IMR-90 (cell line): ENCODE measurements around the gene LAMC3. TPM values are rescaled to one million over a fixed set of nuclear protein-coding genes. Genes with fewer than 3 reads are reported as not detected.

Experiments used
- ATAC-seq: fragments of 200-7000 bp; cut with Tn5 transposase; 2 replicates; pipeline ENCODE4 v1.9.1; 2020; ENCODE audit warnings: low read depth, mild to moderate bottlenecking, moderate library complexity
- BruUV-seq: library from RNA; stranded (reverse); fragments of 400-500 nt; replicated peaks from 2 replicates; lab custom pipeline; 2021; lab: Mats Ljungman, UMichigan
- CTCF ChIA-PET: fragments of 300-600 bp; formaldehyde crosslinking; extraction: SDS; loops from one replicate; lab custom pipeline; 2021; ENCODE audit warnings: antibody characterized with exemption; lab: Yijun Ruan, JAX
- POLR2A ChIA-PET: fragments of 300-600 bp; sonication (Branson Sonifier 250); formaldehyde crosslinking; loops from one replicate; lab custom pipeline; 2022; ENCODE audit warnings: antibody characterized with exemption; ENCODE audit not compliant: unreplicated experiment; lab: Charles Lee
- DNase-seq: peaks from one replicate; pipeline ENCODE4 v3.0.0; 2013
- H2AFZ ChIP-seq: replicated peaks from 2 replicates; pipeline ENCODE3; 2013; ENCODE audit warnings: low read length, mild to moderate bottlenecking; ENCODE audit not compliant: poor library complexity
- H2AK5ac ChIP-seq: 2 replicates; pipeline ENCODE4 v1.6.1; 2013; ENCODE audit warnings: low read depth, low read length, inconsistent platforms
- H2AK9ac ChIP-seq: replicated peaks from 2 replicates; pipeline ENCODE3; 2013; ENCODE audit warnings: mild to moderate bottlenecking, low read depth, low read length, moderate library complexity; ENCODE audit not compliant: poor library complexity
- H2BK120ac ChIP-seq: 2 replicates; pipeline ENCODE4 v1.6.1; 2013; ENCODE audit warnings: low read depth, low read length, inconsistent platforms
- H2BK15ac ChIP-seq: 3 replicates; pipeline ENCODE4 v1.6.1; 2013; ENCODE audit warnings: low read depth, low read length, inconsistent platforms
- H2BK20ac ChIP-seq: 2 replicates; pipeline ENCODE4 v1.6.1; 2013; ENCODE audit warnings: low read depth, mild to moderate bottlenecking, inconsistent platforms, low read length, moderate library complexity
- H2BK5ac ChIP-seq: 2 replicates; pipeline ENCODE4 v1.6.1; 2013; ENCODE audit warnings: mild to moderate bottlenecking, low read depth, low read length, inconsistent platforms; ENCODE audit not compliant: poor library complexity, severe bottlenecking
- H3K14ac ChIP-seq: replicated peaks from 2 replicates; pipeline ENCODE4 v1.6.1; 2013; ENCODE audit warnings: low read depth, low read length, inconsistent platforms
- H3K18ac ChIP-seq: 2 replicates; pipeline ENCODE4 v1.6.1; 2013; ENCODE audit warnings: low read depth, low read length, control low read depth
- H3K23ac ChIP-seq: 2 replicates; pipeline ENCODE4 v1.6.1; 2013; ENCODE audit warnings: low read depth, low read length, inconsistent platforms
- H3K27ac ChIP-seq: 2 replicates; pipeline ENCODE4 v1.5.1; 2013; ENCODE audit warnings: mild to moderate bottlenecking, control low read depth, low read length; ENCODE audit not compliant: insufficient read depth
- H3K27me3 ChIP-seq: 2 replicates; pipeline ENCODE4 v1.6.1; 2013; ENCODE audit warnings: low read length; ENCODE audit not compliant: control insufficient read depth, insufficient read depth
- H3K36me3 ChIP-seq: 2 replicates; pipeline ENCODE4 v1.6.1; 2013; ENCODE audit warnings: low read length, mixed read lengths; ENCODE audit not compliant: control insufficient read depth, insufficient read depth
- H3K4ac ChIP-seq: 2 replicates; pipeline ENCODE4 v1.6.1; 2013; ENCODE audit warnings: low read depth, low read length, inconsistent platforms
- H3K4me1 ChIP-seq: 2 replicates; pipeline ENCODE4 v1.6.1; 2013; ENCODE audit warnings: low read length, mixed read lengths; ENCODE audit not compliant: control insufficient read depth, insufficient read depth
- H3K4me2 ChIP-seq: 2 replicates; pipeline ENCODE4 v1.6.1; 2013; ENCODE audit warnings: low read depth, mild to moderate bottlenecking, control low read depth, low read length, moderate library complexity
- H3K4me3 ChIP-seq: 2 replicates; pipeline ENCODE4 v1.5.1; 2013; ENCODE audit warnings: low read depth, mild to moderate bottlenecking, control low read depth, low read length, moderate library complexity; ENCODE audit not compliant: insufficient read depth
- H3K56ac ChIP-seq: 2 replicates; pipeline ENCODE4 v1.6.1; 2013; ENCODE audit warnings: low read length, inconsistent platforms; ENCODE audit not compliant: insufficient read depth; ENCODE audit errors: extremely low read depth
- H3K79me1 ChIP-seq, 2 experiments: 2 replicates each; pipeline ENCODE4 v1.6.1; 2013; ENCODE audit warnings: low read length in 2 of 2, inconsistent platforms in 1 of 2, low read depth in 1 of 2
- H3K9ac ChIP-seq: 2 replicates; pipeline ENCODE4 v1.6.1; 2013; ENCODE audit warnings: low read depth, low read length, control low read depth
- H3K9me1 ChIP-seq: 2 replicates; pipeline ENCODE4 v1.6.1; 2013; ENCODE audit warnings: low read length, inconsistent platforms; ENCODE audit not compliant: insufficient read depth
- H3K9me3 ChIP-seq: 2 replicates; pipeline ENCODE4 v1.6.1; 2013; ENCODE audit warnings: low read length; ENCODE audit not compliant: control insufficient read depth, insufficient read depth
- H4K20me1 ChIP-seq: 2 replicates; pipeline ENCODE4 v1.6.1; 2013; ENCODE audit warnings: low read length, inconsistent platforms; ENCODE audit not compliant: insufficient read depth
- H4K5ac ChIP-seq: 2 replicates; pipeline ENCODE4 v1.6.1; 2013; ENCODE audit warnings: mild to moderate bottlenecking, low read depth, low read length, control low read depth
- H4K8ac ChIP-seq, 2 experiments: 2 replicates each; pipeline ENCODE4 v1.6.1; 2013; ENCODE audit warnings: low read depth in 2 of 2, low read length in 2 of 2, control low read depth in 1 of 2, inconsistent platforms in 1 of 2
- H4K91ac ChIP-seq: 2 replicates; pipeline ENCODE4 v1.6.1; 2013; ENCODE audit warnings: low read depth, low read length, inconsistent platforms; ENCODE audit not compliant: insufficient read depth
- CEBPB ChIP-seq: IDR thresholded peaks from 2 replicates; pipeline ENCODE4 v1.6.1; 2012; ENCODE audit warnings: low read depth, low read length, improper control_type of control experiment
- CHD1 ChIP-seq: IDR thresholded peaks from 2 replicates; pipeline ENCODE4 v1.6.1; 2012; ENCODE audit warnings: low read depth, low read length, improper control_type of control experiment
- MXI1 ChIP-seq: IDR thresholded peaks from 2 replicates; pipeline ENCODE4 v1.6.1; 2012; ENCODE audit warnings: low read depth, mild to moderate bottlenecking, low read length, moderate library complexity, borderline replicate concordance
- POLR2A ChIP-seq: IDR thresholded peaks from 2 replicates; pipeline ENCODE4 v1.6.1; 2012; ENCODE audit warnings: mild to moderate bottlenecking, low read depth, low read length
- RAD21 ChIP-seq: IDR thresholded peaks from 2 replicates; pipeline ENCODE4 v1.6.1; 2012; ENCODE audit warnings: low read length, improper control_type of control experiment
- RFX5 ChIP-seq: IDR thresholded peaks from 2 replicates; pipeline ENCODE4 v1.8.0; 2012; ENCODE audit warnings: low read depth, mild to moderate bottlenecking, low read length, moderate library complexity
- SMC3 ChIP-seq: fragments of 150-350 bp; IDR thresholded peaks from 2 replicates; pipeline ENCODE4 v1.6.1; 2016; ENCODE audit warnings: low read depth, mild to moderate bottlenecking, antibody characterized with exemption, low read length, moderate library complexity
- USF2 ChIP-seq: fragments of 150-350 bp; IDR thresholded peaks from 2 replicates; pipeline ENCODE4 v1.6.1; 2017; ENCODE audit warnings: mild to moderate bottlenecking, antibody characterized with exemption, low read length, low read depth
- WGBS, 2 experiments: methylation state at CpG; one replicate each; pipeline versions ENCODE4 v1.1.5 to v1.1.7; 2013; ENCODE audit warnings: missing lambda C conversion rate in 2 of 2; ENCODE audit not compliant: insufficient read length in 1 of 2; ENCODE audit errors: extremely low coverage in 2 of 2; 5-methylcytosine and 5-hydroxymethylcytosine counted together
- dilution Hi-C: fragments of 300-500 bp; cut with HindIII; formaldehyde crosslinking; loops from one replicate; pipeline ENCODE4 v1.14.3; 2018; ENCODE audit warnings: low sequenced_read_pairs; ENCODE audit not compliant: unreplicated experiment
- in situ Hi-C: fragments of 300-500 bp; cut with MboI; formaldehyde crosslinking; loops from 3 replicates; pipeline ENCODE4 v1.14.3; 2019; ENCODE audit warnings: low sequenced_read_pairs, inconsistent platforms, mixed read lengths
- intact Hi-C: fragments of 100-400 bp; cut with micrococcal nuclease; formaldehyde crosslinking; loops from 2 replicates; pipeline ENCODE4 v1.10.0; 2022
- polyA plus RNA-seq, 3 experiments: library from polyadenylated mRNA; depleted of rRNA; stranded (reverse); fragments of >200 nt; gene quantifications; 2 replicates each; pipeline ENCODE4 v1.2.3, GENCODE V29; 2012; ENCODE audit warnings: low replicate concordance in 1 of 3
- total RNA-seq: library from RNA; depleted of rRNA; stranded (reverse); fragments of >200 nt; gene quantifications from 2 replicates; pipeline ENCODE4 v1.2.3, GENCODE V29; 2012

Gene LAMC3
- total and polyA plus RNA-seq, 2 of the 4 experiments (the other 2 are of a cell fraction): not detected

GRCh38 chr9:131025953-131026858, 17.2 kb downstream of the LAMC3 start:
- no peaks in the 10 kb centered on the region for H3K4me1 ChIP-seq
- no peak overlapping the region for H3K18ac ChIP-seq
- no peak for ATAC-seq
- no peak for DNase-seq
- WGBS, 2 experiments: 87% methylated on average over 23 of the region's 40 CpGs; no CpG with 5 or more reads in 1 of the 2 experiments
- no peaks in the 10 kb centered on the region for H3K9me1 ChIP-seq
- H4K91ac ChIP-seq: no peak overlapping the region
- H3K4ac ChIP-seq: no peak overlapping the region
- H2BK15ac ChIP-seq: no peak overlapping the region
- H3K36me3 ChIP-seq: no peaks in the 10 kb centered on the region
- no peak overlapping the region for H2AK5ac ChIP-seq
- dilution Hi-C loops (no loop called here), intact Hi-C loops (no loop called here), in situ Hi-C loops (no loop called here)
- no peaks in the 10 kb centered on the region for H3K79me1 ChIP-seq
- no peaks in the 10 kb centered on the region for H3K9me3 ChIP-seq
- H3K4me3 ChIP-seq: no peak overlapping the region
- no peak overlapping the region for H3K27ac ChIP-seq
- no peak overlapping the region for H4K5ac ChIP-seq
- H4K8ac ChIP-seq: no peak overlapping the region
- no peak overlapping the region for H2BK20ac ChIP-seq
- H2AK9ac ChIP-seq: no peak overlapping the region
- H2BK5ac ChIP-seq: no peak overlapping the region
- no peak overlapping the region for H3K23ac ChIP-seq
- H4K20me1 ChIP-seq: no peaks in the 10 kb centered on the region
- no peak overlapping the region for H3K9ac ChIP-seq
- H3K14ac ChIP-seq: no peak overlapping the region
- H3K4me2 ChIP-seq: no peak overlapping the region
- no peak overlapping the region for H3K56ac ChIP-seq
- no TSS peak for BruUV-seq
- peaks cover 65% of the 10 kb centered on the region for H3K27me3 ChIP-seq
- TF ChIP-seq RFX5 (no peak), POLR2A (no peak), CHD1 (no peak), USF2 (no peak), MXI1 (no peak), RAD21 (no peak), SMC3 (no peak), CEBPB (no peak)
- H2BK120ac ChIP-seq: no peak overlapping the region
- ChIA-PET CTCF (interaction anchor here (1.1 kb wide), 1 partner anchor 325 kb away, joined by 3 read pairs; no protein-coding TSS in a partner anchor), POLR2A (no interaction called here)
- no peak overlapping the region for H2AFZ ChIP-seq
